GM12875 (cell line): ENCODE data around the gene KDM6A.
"Not testable (repeated sequence)": the region's sequence is repeated elsewhere in the genome, so short reads cannot be mapped to it uniquely, and the experiment has no call there.

Experiments
- H3K4me3 ChIP-seq: one replicate; pipeline ENCODE4 v1.5.1; 2011; ENCODE audit warnings: low read depth, low read length, control low read depth
- TF ChIP-seq, protein P1 (sequence below): IDR thresholded peaks from 2 replicates; pipeline ENCODE4 v1.5.1; 2011; ENCODE audit warnings: low read depth, mild to moderate bottlenecking, control low read depth, inconsistent platforms, low read length, moderate library complexity, borderline replicate concordance; ENCODE audit not compliant: insufficient read depth

KDM6A gene

DNA sequence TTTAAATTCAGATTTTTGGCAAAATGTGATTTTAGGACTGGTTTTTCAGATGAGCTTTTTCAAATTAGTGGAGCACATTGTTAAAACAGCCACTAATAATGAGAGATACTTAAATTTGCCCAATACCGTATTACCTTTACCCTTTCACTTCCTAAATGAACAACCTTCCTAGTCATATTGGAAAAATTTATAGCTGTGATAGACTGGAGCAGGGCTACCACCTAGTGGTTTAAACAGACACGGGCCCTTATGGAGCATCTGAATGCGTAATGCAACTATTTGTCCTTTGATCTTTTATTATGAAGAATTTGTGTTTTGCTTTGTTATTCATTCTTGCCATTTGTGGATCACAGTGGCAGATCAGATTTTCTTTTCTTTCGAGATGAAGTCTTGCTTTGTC is 72.7 kb downstream of the KDM6A start:
- no peak overlapping the region for H3K4me3 ChIP-seq
- TF ChIP-seq, protein P1, sequence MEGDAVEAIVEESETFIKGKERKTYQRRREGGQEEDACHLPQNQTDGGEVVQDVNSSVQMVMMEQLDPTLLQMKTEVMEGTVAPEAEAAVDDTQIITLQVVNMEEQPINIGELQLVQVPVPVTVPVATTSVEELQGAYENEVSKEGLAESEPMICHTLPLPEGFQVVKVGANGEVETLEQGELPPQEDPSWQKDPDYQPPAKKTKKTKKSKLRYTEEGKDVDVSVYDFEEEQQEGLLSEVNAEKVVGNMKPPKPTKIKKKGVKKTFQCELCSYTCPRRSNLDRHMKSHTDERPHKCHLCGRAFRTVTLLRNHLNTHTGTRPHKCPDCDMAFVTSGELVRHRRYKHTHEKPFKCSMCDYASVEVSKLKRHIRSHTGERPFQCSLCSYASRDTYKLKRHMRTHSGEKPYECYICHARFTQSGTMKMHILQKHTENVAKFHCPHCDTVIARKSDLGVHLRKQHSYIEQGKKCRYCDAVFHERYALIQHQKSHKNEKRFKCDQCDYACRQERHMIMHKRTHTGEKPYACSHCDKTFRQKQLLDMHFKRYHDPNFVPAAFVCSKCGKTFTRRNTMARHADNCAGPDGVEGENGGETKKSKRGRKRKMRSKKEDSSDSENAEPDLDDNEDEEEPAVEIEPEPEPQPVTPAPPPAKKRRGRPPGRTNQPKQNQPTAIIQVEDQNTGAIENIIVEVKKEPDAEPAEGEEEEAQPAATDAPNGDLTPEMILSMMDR: no peak

DNA sequence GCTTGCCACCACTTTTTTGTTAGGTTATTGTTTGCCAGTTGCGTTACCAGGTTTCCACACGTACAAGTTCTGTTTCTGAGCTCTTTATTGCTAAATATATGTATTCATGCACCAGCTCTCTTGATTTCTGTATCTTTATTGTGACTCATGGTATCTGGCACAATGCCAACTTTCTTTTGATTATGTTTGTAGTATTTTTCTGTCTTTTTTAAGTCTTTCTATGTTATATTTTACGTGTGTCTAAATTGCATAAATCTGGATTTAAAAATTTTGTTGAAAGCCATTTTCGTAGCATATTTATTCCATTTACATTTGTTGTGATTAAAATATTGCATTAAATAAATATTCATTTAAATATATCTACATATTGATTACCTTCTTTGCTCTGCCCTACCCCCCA is 73.8 kb downstream of the KDM6A start:
- H3K4me3 ChIP-seq: no peak overlapping the region
- TF ChIP-seq, protein P1: no peak

DNA sequence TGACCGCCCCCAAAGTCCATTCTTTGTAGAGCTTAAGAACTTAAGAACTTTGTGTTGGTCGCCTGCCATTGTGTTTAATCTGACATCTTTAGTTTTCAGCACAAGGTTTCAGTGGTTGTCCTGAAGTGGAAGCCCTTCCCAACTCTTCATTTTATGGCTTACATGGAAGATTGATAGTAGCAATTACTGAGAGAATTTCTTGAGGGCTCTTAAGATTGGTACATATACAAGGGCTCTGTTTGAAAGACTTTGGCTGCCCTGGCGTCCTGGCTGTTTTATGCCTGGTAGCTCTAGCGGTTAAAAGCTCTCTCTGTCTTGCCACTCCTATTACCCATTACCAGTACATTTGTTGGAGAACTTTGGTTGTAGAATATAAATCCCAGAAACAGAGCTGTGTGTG is 75.0 kb downstream of the KDM6A start:
- no peak overlapping the region for H3K4me3 ChIP-seq
- TF ChIP-seq, protein P1: no peak

- no peak overlapping the region for H3K4me3 ChIP-seq
- TF ChIP-seq, protein P1: no peak
Observed at GRCh38 chrX:44948406-44948805, 75.4 kb downstream of the KDM6A start.

DNA sequence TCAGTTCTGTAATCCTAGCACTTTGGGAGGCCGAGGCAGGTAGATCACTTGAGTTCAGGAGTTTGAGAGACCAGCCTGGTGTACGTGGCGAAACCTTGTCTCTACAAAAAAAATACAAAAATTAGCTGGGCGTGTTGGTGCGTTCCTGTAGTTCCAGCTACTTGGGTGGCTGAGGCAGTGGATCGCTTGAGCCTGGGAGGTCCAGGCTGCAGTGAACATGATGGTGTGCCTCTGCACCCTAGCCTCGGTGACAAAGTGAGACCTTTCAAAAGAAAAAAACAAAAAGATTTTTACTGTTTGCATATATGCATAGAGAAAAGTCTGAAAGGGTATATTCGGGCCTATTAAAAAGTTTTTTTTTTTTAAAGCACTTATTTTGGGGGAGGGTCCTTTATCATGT is 76.1 kb downstream of the KDM6A start:
- TF ChIP-seq, protein P1: no peak
- no peak overlapping the region for H3K4me3 ChIP-seq

GRCh38 chrX:44950471-44951366 is 77.7 kb downstream of the KDM6A start:
- H3K4me3 ChIP-seq: not testable (repeated sequence)

DNA sequence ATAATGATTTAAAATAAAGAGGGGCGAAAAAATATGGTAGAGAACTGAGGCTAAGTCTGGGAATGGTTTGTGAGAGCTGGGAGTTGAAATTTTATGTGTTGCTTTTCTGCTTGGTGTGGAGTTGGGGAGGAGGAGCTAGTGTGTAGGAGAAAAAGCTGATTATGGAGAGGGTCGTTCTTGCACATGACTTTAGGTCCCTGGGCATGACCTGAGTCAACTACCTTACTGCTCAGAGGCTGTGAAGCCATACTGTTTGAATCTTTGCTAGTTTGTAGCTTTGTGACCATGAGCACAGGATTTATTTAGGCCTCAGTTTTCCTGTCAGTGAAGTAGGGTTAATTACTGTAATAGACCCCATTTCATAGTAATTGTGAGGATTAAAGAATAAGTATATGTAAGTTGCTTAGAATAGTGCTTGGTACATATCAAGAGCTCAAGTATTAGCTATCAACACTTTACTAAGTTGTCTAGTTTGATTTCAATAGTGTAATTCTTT is 78.6 kb downstream of the KDM6A start:
- H3K4me3 ChIP-seq: no peak overlapping the region
- TF ChIP-seq, protein P1: no peak
